Amygdala (tissue), 56 donors: ENCODE results near the gene TTYH3.

Source experiments
- DNase-seq, 56 donors: peaks; one replicate each; lab custom pipeline; 2025; lab: John Stamatoyannopoulos, UW

Gene TTYH3

GRCh38 chr7:2632733-2633537 is 1.1 kb downstream of the TTYH3 start:
- DNase-seq = peak in 33 of 56 donors; percentile 19 to 71 (median 45)

- peak in 33 of 56 donors; percentile 24 to 71 (median 46) for DNase-seq
These were observed 1.9 kb downstream of the TTYH3 start for GRCh38 chr7:2633538-2634266.

GRCh38 chr7:2634267-2635145 is 2.7 kb downstream of the TTYH3 start:
- DNase-seq = no peak

- peak in 1 of 56 donors; percentile 24 for DNase-seq
These were observed 3.4 kb downstream of the TTYH3 start for GRCh38 chr7:2635148-2635668.

GRCh38 chr7:2635810-2636701 is 4.3 kb downstream of the TTYH3 start:
- peak in 13 of 56 donors; percentile 34 to 61 (median 44) for DNase-seq

GRCh38 chr7:2637066-2637471 is 5.3 kb downstream of the TTYH3 start:
- DNase-seq = no peak

- peak in 18 of 56 donors; percentile 21 to 56 (median 42) for DNase-seq
These were observed 5.9 kb downstream of the TTYH3 start for GRCh38 chr7:2637505-2638223.

- peak in 12 of 56 donors; percentile 16 to 59 (median 34) for DNase-seq
These were observed 6.6 kb downstream of the TTYH3 start for GRCh38 chr7:2638224-2638991.

GRCh38 chr7:2639181-2639681 is 7.4 kb downstream of the TTYH3 start:
- peak in 19 of 56 donors; percentile 27 to 77 (median 49) for DNase-seq

- DNase-seq = no peak
These were observed 8.1 kb downstream of the TTYH3 start for GRCh38 chr7:2639695-2640481.

GRCh38 chr7:2640482-2640830 is 8.7 kb downstream of the TTYH3 start:
- DNase-seq = no peak

GRCh38 chr7:2640846-2641316 is 9.1 kb downstream of the TTYH3 start:
- DNase-seq = no peak

- DNase-seq = peak in 51 of 56 donors; percentile 22 to 87 (median 68)
These were observed 9.9 kb downstream of the TTYH3 start for GRCh38 chr7:2641406-2642393.

- peak in 1 of 56 donors; percentile 4 for DNase-seq
These were observed 11.8 kb downstream of the TTYH3 start for GRCh38 chr7:2643386-2644219.

GRCh38 chr7:2644220-2644561 is 12.4 kb downstream of the TTYH3 start:
- DNase-seq = no peak
